Skeletal muscle tissue (tissue), 4 donors: ENCODE results near the gene SRP54. TPM values are rescaled to one million over a fixed set of nuclear protein-coding genes. Genes with fewer than 3 reads are reported as not detected.
A peak's percentile ranks its signal among the peaks of the same experiment; 100 is the strongest.

Experiments
- H3K27ac ChIP-seq: one replicate; pipeline ENCODE4 v1.7.0; 2013; ENCODE audit warnings: mild to moderate bottlenecking, low read depth, low read length, inconsistent platforms
- H3K27me3 ChIP-seq, 3 donors: one replicate each; pipeline ENCODE4 v1.7.0; 2013; ENCODE audit warnings: low read length in 3 of 3; ENCODE audit not compliant: control insufficient read depth in 3 of 3, insufficient read depth in 3 of 3
- H3K36me3 ChIP-seq, 3 donors: one replicate each; pipeline ENCODE4 v1.7.0; 2013; ENCODE audit warnings: low read length in 3 of 3; ENCODE audit not compliant: control insufficient read depth in 3 of 3, insufficient read depth in 3 of 3
- H3K4me1 ChIP-seq, 3 donors: one replicate each; pipeline ENCODE4 v1.7.0; 2013; ENCODE audit warnings: low read length in 3 of 3, mild to moderate bottlenecking in 3 of 3; ENCODE audit not compliant: control insufficient read depth in 3 of 3, insufficient read depth in 3 of 3
- H3K4me3 ChIP-seq, 3 donors: one replicate each; pipeline ENCODE4 v1.7.0; 2013; ENCODE audit warnings: low read length in 3 of 3
- H3K9ac ChIP-seq, 3 donors: one replicate each; pipeline ENCODE4 v1.7.0; 2013; ENCODE audit warnings: low read length in 3 of 3, mild to moderate bottlenecking in 3 of 3, moderate library complexity in 2 of 3, low read depth in 1 of 3
- H3K9me3 ChIP-seq, 3 donors: one replicate each; pipeline ENCODE4 v1.7.0; 2013; ENCODE audit warnings: low read length in 3 of 3; ENCODE audit not compliant: control insufficient read depth in 3 of 3
- total RNA-seq: library from RNA; depleted of rRNA; stranded (reverse); fragments of >200 nt; gene quantifications from one replicate; pipeline ENCODE4 v1.2.3, GENCODE V29; 2014
- donor health status: Osteomylitis.

The SRP54 gene
- total RNA-seq, 1 donor from 2014 or later = 44.9 TPM

DNA sequence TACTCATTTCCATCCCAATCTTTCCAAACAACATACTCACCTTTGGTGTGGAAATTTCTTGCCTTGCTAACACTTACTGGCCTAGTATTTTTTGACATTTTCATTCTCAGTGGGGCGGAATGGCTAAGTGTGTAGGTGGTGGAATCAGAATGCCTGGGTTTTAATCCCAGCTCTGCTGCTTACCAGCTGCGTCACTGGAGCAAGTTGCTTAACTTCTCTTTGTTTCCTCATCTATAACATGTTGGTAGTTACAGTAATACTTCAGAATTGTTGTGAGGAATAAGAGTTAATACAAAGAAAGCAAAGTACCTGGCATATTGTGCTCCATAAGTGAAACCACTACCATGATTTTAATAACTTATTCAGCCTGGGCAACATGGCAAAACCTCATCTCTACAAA lies 60.3 kb downstream of the SRP54 start:
- no peaks in the 10 kb centered on the region for H3K9me3 ChIP-seq
- no peak overlapping the region for H3K4me3 ChIP-seq
- no peaks in the 10 kb centered on the region for H3K27me3 ChIP-seq
- H3K4me1 ChIP-seq = peaks cover 5 to 17% (median 11%) of the 10 kb centered on the region in 3 donors
- no peaks in the 10 kb centered on the region for H3K36me3 ChIP-seq
- H3K9ac ChIP-seq = no peak overlapping the region
- H3K27ac ChIP-seq = no peak overlapping the region

- Histone ChIP-seq H3K9ac (peak overlapping the region; percentile 88 to 94 (median 91)), H3K27ac (peak overlapping the region; percentile 98), H3K9me3 (no peaks in the 10 kb centered on the region), H3K36me3 (no peaks in the 10 kb centered on the region), H3K4me3 (peak overlapping the region; percentile 93 to 95 (median 94)), H3K27me3 (no peaks in the 10 kb centered on the region), H3K4me1 (peaks cover 8 to 17% (median 11%) of the 10 kb centered on the region in 3 donors)
These were observed 62.4 kb downstream of the SRP54 start for GRCh38 chr14:35044939-35045797.

DNA sequence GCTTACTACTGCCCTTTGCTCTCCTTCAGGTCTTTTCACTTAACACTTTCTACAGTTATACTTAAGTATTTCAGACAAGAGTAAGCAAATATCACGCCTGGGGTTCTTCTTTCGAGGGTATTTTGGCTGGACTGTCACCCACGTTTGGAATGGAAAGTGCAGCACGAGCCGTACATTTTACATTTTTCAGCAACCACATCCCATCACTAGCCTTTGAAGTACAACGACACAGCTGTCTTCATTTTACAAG lies 62.9 kb downstream of the SRP54 start:
- Histone ChIP-seq H3K27ac (peak overlapping the region; percentile 98), H3K27me3 (no peaks in the 10 kb centered on the region), H3K4me1 (peaks cover 12 to 17% (median 14%) of the 10 kb centered on the region in 3 donors), H3K36me3 (no peaks in the 10 kb centered on the region), H3K4me3 (peak overlapping the region; percentile 93 to 95 (median 94)), H3K9me3 (no peaks in the 10 kb centered on the region), H3K9ac (peak overlapping the region; percentile 88 to 94 (median 91))

DNA sequence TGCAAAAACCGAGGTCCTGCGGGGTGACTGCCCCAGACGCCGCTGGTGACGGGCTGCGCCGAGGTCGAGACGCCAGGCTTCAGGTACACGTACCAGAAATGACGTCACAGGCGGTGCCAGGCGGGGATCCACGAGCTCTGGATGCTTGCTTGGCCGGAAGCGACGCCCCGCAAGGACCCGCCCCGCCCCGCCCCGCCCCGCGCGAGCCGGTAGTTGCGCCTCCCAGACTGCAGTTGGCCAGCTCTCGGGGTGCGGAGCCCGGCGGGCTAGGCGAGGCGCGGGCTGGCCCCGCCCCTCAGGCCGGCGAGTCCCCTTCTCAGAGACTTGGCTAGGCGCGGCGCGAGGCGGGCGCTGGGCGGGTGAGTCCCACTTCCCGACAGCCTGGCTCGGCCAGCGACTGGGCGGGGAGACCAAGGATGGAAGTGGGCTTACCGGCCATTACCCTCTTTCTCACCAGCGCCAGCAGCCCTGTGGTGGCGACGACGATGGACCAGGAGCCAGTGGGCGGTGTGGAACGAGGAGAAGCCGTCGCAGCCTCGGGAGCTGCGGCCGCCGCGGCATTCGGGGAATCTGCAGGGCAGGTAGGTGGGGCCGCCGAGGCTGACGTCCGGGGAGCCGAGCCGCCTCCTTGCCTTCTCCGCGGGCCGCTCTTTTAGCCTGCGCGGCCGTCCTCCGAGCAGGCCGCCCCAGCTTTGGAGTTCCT lies 63.4 kb downstream of the SRP54 start, which contains the start of gene FAM177A1:
Gene FAM177A1, plus strand, starts transcription at position 225 of the 703 bp plus-strand sequence. Its CDS starts 192 bp downstream, at position 417.
- peak within 1 kb of the TSS; percentile 98 for H3K27ac ChIP-seq
- no peaks in the 10 kb centered on the region for H3K36me3 ChIP-seq
- H3K9ac ChIP-seq = peak within 1 kb of the TSS; percentile 94 to 100 (median 96)
- no peaks in the 10 kb centered on the region for H3K27me3 ChIP-seq
- H3K4me1 ChIP-seq = peaks cover 14 to 17% (median 15%) of the 10 kb centered on the region in 3 donors
- H3K9me3 ChIP-seq = no peaks in the 10 kb centered on the region
- peak within 1 kb of the TSS; percentile 94 to 95 (median 95) for H3K4me3 ChIP-seq

DNA sequence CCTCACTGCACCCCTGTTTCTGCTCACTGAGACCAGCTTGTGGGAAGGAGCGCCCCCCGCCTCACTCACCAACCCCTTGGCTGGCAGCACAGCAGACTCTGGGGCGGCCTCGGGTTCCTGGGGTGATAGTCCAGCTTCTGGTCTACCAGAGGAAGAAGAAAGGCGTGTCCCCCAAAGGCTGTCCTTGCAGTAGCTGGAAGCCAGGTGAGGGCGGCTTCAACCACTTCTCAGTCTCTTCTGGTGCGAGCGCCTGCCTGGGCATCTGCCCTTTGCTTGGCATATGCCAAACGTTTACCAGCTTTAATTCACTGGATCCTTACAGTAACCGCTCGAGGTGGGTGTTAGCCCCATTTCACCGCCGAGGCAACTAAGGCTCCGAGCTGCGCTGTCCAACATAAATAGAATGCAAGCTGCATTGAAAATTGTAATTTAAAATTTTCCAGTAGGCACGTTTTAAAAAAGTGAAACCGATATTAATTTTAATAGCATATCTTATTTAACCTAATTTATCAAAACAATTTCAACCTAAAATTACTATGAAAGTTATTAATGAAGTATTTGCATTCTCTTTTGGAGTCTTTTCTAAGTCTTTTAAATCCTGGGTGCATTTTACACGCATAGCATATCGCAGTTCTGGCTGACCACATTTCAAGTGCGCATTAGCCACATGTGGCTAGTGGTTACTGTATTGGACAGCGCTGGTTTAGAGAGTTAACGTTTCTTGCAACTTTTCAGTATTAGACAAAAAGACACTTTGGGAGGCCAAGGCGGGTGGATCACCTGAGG lies 64.2 kb downstream of the SRP54 start:
- Histone ChIP-seq H3K9ac (peak overlapping the region; percentile 93 to 100 (median 96)), H3K4me3 (peak overlapping the region; percentile 91 to 95 (median 94)), H3K9me3 (no peaks in the 10 kb centered on the region), H3K36me3 (no peaks in the 10 kb centered on the region), H3K27ac (peak overlapping the region; percentile 98), H3K27me3 (no peaks in the 10 kb centered on the region), H3K4me1 (peaks cover 14 to 17% (median 15%) of the 10 kb centered on the region in 3 donors)

GRCh38 chr14:35047976-35048513 lies 65.3 kb downstream of the SRP54 start:
- no peak overlapping the region for H3K27ac ChIP-seq
- no peaks in the 10 kb centered on the region for H3K27me3 ChIP-seq
- H3K4me1 ChIP-seq = peaks cover 14 to 17% (median 15%) of the 10 kb centered on the region in 3 donors
- no peaks in the 10 kb centered on the region for H3K9me3 ChIP-seq
- H3K4me3 ChIP-seq = no peak overlapping the region
- no peaks in the 10 kb centered on the region for H3K36me3 ChIP-seq
- no peak overlapping the region for H3K9ac ChIP-seq

- peak overlapping the region; percentile 75 for H3K27ac ChIP-seq
- no peak overlapping the region for H3K4me3 ChIP-seq
- H3K9me3 ChIP-seq = no peaks in the 10 kb centered on the region
- H3K36me3 ChIP-seq = peaks cover 2 to 5% (median 5%) of the 10 kb centered on the region in 3 donors
- H3K9ac ChIP-seq = no peak overlapping the region
- H3K4me1 ChIP-seq = peaks cover 9 to 14% (median 13%) of the 10 kb centered on the region in 3 donors
- no peaks in the 10 kb centered on the region for H3K27me3 ChIP-seq
These were observed 67.9 kb downstream of the SRP54 start for GRCh38 chr14:35050652-35051051.

GRCh38 chr14:35051796-35052195 lies 69.0 kb downstream of the SRP54 start:
- Histone ChIP-seq H3K27me3 (no peaks in the 10 kb centered on the region), H3K27ac (peak overlapping the region; percentile 75), H3K36me3 (peaks cover 4 to 5% (median 5%) of the 10 kb centered on the region in 3 donors), H3K4me3 (no peak overlapping the region), H3K9ac (no peak overlapping the region), H3K4me1 (peaks cover 8 to 13% (median 9%) of the 10 kb centered on the region in 3 donors), H3K9me3 (no peaks in the 10 kb centered on the region)

GRCh38 chr14:35052637-35053036 lies 69.8 kb downstream of the SRP54 start:
- no peak overlapping the region for H3K27ac ChIP-seq
- no peaks in the 10 kb centered on the region for H3K27me3 ChIP-seq
- peaks cover under 1 to 10% (median 4%) of the 10 kb centered on the region in 3 donors for H3K4me1 ChIP-seq
- no peak overlapping the region for H3K9ac ChIP-seq
- no peaks in the 10 kb centered on the region for H3K9me3 ChIP-seq
- no peak overlapping the region for H3K4me3 ChIP-seq
- peaks cover 4 to 5% (median 5%) of the 10 kb centered on the region in 3 donors for H3K36me3 ChIP-seq
